NOMO-1 (cell line): ENCODE results near the gene EFNA5.

Experiments
- DNase-seq, 2 experiments: peaks; one replicate each; lab custom pipeline; 2025; ENCODE audit not compliant: unreplicated experiment in 2 of 2; lab: John Stamatoyannopoulos, UW

Gene EFNA5

DNA sequence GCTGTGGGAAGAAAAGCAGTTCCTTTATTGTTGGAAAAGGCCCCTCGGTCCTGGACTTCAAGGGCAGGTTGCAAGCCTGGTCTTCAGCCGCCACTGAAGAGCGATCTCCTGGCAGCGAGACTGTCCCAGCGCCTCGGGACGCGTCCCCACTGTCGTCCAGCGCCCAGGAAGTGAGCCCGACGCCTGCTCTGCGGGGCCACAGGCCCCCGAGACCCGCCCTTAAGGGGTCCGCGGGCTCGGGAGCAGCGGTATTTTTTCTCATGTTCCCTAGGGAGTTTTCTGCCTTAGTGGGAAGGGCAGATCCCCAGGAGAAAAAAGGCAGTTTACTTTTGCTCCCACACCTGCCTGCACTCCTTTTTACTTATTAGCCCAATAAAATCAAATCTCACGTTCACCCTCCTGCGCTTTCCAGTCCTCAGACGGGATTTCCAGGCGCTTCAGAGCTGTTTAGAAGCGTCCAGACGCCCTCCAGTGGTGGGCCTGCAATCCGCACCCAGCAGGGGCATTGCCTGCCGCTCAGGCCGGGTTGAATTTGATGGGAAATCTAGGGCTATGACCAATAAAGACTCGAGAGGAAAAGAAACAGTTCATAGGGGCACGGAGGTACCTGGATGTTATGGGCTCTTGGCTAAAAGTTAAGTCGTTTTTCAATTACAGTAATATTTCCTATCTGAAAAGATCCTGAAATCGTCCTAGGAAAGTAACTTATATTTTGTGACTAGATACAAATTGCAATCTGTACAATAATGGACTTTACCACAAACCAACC is 2.8 kb upstream of the EFNA5 start:
- DNase-seq, result peak; percentile 67 to 71

DNA sequence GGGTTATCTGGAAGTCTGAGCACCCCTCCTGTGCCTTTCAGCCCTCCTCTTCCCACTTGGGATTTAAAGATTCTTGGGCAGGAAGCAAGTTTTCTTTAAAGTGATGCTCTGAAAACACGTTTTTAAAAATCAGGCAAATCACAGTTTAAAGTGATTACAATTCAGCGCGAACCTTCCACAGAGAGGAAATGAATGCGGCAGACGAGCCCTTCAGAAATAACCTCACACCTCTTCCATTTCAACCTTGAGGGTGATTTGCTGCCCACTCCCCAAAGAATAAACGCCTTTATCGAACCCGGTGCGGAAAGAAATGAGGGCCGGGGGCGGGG is 2.3 kb upstream of the EFNA5 start:
- DNase-seq, result peak in 1 of 2 experiments; percentile 18

DNA sequence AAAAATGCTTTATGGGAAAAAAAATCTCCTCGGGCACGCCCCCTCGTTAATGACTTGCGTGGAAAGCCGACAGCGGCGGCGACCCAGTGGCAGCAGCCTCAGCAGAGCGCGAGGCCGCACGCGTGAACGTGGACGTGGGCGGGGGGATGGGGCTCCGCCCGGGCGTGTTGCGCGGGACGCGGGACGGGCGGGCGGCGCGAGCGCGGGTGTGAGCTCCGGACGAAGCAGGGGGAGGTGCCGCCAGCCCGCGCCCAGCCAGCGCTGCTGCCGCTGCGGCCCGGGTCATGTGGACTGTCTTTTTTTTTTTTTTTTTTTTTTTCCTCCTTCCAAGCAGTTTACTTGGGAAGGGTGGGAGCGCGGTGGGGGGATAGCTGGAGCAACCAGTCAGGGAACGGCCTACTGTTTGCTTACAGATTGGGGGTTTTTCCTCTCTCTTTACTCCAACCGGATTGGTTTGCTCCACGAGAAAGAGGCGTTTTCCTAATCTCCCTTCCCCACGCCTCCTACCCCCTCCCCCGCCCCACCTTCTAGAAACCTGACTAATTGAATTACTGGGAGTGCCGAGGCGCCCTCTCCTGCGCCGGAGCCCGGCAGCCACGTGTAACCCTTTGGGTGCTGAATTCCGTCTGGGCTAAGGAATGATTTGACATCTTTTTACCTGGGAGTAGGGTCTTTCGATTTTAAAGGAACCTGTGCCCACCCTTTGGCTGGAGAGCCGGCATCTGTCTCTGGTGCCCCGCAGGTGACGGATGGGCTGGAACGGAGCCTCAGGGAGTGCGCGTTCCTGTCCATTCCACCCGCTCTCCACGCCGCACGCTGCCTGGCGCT is 1.7 kb upstream of the EFNA5 start:
- DNase-seq, result no peak

DNA sequence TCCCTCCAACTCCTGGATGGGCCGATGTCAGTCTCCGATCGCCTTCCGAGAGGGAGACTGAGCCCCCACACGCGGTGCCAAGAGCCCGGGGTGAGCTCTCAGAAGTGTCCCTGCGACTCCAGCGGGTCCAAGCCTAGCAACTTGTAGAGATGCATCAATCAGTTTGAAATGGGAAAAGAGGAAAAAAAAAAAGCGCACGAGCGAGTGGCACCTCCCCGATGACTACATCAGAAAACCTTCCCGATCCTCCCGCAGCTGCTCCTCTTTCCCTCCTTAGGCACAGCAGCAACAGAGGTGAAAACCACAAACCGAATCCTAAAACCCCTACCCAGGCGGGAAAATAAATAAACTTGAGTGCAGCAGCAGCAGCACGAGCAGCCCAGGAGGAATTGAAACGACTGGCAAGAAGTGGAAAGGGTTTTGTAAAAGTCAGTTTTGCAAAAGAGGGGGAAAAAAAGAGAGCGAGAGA is 1.0 kb upstream of the EFNA5 start:
- peak in 1 of 2 experiments; percentile 7 for DNase-seq

DNA sequence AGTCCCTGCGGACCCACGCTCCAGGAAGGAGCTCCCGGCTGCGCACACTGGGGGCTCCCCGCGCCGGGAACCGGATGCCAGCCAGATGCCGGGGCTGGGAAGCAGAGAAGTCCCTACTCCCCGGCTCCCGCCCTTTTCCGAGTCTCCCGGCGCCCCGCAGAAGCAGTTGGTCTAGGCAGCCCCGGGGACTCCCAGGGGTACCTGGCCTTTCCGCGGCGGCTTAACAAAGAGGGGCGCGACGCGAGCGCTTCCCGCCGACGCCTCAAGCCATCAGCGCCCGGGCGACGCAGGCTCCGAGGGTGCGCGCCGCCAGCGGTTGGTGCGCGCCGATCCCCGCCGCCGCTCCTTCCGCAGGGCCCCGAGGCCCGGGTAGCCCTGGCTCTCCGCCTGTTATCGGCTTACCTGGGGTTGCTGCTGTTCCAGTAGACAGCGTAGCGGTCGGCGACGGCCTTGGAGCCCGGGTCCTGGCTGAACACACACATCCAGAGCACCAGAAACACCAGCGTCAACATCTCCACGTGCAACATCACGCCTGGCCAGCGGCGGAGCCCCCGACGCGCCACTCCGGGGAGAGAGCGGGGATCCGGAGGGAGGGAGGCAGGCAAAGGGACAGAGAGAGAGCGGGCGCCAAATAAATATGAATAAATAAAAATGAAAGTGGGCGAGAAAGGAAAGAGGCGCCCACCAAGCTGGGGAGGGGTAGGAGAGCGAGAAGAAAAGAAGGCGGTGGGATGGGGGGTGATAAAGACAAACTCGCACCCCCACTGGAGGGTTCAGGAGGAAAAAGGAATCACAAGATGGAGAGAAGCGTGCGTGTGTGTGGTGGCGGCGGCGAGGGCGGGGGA is 428 bp downstream of the EFNA5 start:
- no peak for DNase-seq

DNA sequence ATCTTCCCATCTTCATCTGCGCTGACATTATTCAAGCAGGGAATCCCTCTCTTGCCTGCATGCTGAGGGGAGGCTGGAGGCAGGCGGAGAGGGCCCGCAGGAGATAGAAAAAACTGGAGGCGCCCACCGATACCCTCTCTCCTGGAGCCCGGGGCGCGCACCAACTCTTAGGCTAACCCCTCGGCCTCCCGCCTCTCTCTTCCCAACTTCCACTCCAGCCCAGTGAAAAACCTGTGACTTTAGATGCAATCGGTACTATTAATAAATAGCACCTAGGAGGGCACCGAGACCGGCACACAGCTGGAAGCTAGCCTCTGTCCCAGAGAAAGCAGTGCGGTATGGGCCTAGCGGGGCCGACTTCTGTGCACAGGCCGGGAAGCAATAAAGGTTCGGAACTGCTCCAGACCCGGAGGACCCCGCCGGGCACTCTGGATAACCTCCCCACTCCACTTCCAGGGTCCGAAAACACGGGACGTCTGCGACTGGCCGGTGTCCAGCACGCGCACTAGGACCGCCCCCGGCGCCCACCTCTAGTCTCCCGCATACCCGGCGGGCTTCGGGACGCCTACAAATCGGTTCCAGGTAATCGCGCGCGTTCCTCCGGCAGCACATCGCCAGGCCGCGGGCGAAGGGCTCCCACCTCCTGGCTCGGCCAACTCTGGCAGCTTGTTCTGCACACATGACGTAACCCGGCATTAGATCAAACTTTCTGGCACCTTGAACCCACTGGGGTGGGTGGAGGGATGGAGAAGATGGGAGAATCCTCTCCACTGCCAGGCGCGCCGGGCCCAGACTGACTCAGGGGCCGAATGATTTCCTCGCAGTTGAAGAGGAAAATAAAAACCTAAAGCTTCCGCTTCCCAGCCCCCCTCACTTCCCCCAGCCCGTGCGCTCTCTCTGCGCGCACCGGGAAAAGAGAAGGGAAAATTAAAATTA is 1.4 kb downstream of the EFNA5 start:
- DNase-seq, result no peak

DNA sequence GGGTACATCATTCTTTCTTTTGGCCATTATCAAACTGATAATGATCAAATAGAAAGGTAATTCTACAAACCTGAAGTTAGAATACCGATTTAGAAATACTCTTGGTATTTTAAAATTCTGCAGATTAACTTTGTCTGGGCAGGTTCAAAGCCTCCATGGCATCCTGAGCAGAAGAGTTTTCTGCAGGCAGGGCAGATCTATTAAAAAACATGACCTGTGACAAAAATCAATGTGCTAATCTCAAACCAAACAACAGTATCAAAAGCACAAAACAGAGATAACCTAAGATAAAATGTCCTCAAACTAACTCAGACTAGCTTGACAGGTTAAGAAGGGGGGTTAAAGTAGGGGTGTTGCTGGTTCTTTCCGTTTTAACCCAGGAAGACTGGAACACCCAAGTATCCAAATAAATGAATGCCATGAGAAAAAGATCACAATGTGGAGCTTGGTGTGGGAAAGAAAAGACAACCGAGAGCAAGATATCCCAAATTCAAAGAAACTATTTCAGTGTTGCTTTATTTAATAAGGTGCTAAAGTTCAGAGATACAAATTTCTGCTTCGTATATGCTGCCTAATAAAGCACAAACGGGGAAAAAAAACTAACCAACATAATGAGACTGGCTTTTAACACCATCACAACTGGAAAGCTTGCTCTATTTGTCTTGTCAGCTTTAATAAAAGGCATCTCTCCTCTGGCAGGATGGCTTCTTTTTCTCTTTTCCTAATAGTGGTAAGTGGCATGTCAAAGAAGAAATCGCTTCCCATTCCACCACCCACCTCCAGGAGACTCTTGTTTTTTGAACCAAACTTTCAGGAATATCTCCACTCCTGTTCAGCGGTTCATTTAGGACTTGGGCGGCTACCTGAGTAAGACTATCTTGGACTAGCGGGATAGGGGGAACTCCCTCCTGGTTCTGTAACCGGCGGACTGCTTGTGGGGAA is 2.3 kb downstream of the EFNA5 start:
- DNase-seq, result no peak

DNA sequence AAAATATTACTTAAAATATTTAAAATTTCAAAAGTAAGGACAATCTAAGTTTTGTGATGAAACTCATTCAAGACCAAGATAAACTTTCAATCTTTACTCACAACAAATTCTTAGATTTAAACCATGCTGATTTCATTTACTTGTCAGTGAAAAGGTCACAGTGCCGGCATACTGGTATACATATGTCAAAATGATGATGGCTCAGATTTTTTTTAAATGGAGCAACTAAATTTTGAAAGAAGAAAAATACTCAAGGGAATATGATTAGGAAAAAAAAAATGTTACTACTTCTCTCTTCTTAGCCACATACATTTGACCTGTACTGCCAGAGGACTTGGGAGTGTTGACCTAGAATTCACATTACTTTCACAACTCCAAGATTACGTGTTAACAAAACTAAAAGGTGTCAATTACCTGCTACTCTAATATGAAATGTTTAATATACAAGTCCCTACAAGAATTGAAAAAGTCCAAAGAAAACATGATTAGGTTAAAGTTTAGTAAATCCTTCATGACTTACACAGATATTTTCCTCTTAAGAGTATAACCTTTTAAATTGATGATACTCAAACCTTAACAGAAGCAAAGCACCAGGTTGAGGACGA is 4.6 kb downstream of the EFNA5 start:
- DNase-seq, result no peak

DNA sequence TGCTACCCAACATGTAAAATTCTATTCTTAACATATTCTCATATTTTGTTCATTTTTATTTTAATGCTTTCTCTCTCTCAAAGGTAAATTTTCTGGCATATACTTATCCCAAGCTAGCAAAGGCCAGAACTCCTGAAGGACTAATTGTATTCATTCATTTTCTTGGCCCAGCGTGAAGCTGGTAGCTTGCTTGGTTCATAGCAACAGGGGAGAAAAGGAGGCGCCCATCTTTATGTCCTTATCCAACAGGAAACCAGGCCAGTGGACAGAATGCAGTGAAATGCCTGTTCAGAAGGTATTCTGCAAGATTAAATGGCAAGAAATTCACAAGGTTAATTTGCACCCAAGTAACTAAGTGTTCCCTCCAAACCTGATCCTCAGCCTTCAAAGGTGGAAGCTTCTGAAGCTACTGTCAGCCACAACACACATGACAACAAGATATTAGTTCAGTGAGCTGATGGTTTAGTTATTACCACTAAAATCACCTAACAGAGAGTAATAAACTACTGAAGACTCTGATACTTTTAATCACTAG is 5.6 kb downstream of the EFNA5 start:
- DNase-seq, result no peak

DNA sequence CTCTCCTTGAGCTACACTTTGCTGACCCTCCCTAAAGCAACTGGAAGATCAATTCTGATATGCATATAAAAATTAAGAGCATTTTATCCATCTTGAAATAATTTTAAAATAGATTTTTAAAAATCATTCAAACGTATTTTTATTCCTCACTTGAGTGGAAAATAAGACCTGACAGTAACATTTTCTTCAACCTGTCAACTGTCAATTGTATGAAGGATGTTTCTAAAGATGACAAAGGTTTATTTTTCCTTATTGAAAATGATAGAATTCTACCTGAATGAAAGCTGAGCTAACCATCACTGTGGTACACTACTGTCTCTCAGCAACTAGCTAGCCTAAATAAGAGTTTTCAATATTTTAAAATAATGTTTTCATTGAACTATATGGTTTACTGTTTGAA is 7.0 kb downstream of the EFNA5 start:
- DNase-seq, result no peak

DNA sequence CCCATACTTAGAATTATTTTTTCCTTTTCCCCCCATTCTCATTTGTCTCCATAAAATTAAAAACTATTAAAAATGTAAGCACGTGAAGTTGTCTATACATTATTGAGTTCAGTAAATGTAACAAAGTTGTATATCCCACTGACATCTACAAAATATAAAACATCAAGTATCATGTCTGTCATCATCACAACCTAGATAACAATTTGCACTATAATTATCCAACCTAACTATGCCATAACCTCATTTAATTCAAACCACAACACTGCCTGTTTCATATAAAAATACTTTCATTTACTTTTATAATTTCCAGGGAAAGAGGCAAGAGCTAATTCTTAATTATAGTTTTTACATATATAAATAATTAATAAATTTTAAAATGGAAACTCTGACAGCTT is 9.1 kb downstream of the EFNA5 start:
- DNase-seq, result no peak

DNA sequence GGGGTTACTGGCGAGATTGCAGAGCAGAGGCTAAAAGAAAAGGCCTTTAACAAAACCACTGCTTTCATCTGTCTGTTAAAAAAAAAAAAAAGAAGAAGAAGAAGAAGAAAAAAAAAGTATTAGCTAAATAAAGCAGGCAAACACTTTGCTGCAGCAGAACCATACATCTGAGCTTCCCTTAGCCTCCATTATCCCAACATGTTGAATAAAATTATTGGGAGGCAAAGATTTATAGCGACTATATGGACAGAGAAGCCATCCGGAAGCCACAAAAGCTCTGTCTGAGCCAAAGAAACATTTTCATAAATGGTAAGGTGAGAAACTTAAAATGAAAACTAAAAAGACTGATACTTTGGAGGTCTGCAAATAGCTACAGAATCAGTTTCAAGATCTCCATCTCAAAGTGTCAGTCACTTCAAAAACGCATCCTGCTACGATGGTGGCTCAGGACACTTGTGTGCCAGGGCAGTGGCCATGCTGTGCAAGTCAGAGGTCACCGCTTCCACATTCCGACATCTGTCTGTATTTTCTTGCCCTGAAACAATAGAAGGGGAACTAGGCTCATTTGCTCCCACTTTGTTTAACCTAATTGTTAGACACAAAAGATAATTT is 9.6 kb downstream of the EFNA5 start:
- no peak for DNase-seq

DNA sequence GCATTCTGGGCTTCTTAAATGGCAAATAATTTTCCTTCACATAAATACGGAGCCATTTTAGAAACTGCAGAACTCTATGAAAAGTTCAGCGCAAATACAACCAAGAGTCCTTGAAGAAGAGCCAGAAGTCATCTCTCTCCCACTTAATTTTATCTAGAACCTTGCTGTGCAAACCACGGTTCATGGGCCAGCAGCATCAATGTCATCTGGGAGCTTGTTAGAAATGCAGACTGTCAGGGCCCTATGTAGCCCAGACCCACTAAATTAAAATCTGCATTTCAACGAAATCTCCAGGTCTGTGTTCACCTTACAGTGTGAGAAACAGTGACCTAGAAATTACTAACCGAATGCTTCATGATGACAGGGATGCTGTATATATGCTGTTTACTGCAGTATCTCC is 12.2 kb downstream of the EFNA5 start:
- no peak for DNase-seq

DNA sequence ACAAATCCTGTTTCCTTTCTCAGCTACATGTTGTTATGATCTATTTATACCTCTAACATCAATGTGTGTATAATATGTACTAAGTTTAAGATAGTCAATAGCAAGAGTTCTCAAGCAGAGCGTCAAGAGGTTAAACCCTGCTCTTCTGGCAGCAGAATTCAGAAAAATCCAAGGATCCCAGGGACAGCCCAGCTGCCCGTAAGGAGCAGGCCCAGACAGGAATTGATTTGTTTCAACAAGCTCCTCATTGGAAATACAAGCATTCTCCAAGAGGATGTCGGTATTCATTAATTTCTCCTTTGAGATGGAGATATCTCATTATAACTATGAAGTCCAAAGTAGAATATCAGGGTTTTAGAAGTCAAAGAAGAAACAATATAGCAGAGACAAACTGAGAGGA is 14.9 kb downstream of the EFNA5 start:
- DNase-seq, result no peak

DNA sequence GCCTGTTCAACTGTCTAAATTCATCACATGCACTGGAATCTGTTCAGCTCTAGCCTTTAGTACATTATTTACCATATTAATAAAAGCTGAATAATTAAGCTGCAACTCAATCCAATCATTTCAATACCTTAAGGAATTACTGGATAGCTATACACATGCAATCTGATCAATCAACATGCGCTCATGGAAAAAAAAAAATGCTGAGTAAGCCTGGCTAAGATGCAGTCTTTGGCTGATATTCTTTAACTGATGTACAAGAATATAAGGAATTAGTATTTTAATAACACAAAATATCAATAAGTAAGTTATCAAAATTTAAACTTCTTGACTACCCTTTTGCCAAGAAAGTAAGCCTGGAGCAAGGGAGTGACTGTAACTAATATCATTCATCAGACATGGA is 15.9 kb downstream of the EFNA5 start:
- DNase-seq, result no peak

DNA sequence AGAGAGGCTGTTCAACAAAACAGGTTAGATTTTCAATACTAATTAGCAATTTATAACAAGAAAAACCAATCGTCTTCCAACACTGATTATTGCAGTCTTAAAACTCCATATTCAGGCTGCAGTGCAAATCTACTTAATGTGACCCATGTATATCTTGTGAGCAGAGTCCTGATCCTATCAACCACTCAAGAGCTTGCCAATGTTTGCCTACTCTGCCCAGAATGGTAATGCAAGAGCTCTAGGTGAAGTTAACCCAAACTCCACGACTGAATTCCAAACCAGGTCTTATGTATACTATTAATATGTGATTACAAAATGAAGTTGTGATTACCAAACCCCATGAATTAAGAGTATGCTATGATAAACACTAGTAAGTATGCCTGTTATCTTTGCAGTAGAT is 17.1 kb downstream of the EFNA5 start:
- no peak for DNase-seq

DNA sequence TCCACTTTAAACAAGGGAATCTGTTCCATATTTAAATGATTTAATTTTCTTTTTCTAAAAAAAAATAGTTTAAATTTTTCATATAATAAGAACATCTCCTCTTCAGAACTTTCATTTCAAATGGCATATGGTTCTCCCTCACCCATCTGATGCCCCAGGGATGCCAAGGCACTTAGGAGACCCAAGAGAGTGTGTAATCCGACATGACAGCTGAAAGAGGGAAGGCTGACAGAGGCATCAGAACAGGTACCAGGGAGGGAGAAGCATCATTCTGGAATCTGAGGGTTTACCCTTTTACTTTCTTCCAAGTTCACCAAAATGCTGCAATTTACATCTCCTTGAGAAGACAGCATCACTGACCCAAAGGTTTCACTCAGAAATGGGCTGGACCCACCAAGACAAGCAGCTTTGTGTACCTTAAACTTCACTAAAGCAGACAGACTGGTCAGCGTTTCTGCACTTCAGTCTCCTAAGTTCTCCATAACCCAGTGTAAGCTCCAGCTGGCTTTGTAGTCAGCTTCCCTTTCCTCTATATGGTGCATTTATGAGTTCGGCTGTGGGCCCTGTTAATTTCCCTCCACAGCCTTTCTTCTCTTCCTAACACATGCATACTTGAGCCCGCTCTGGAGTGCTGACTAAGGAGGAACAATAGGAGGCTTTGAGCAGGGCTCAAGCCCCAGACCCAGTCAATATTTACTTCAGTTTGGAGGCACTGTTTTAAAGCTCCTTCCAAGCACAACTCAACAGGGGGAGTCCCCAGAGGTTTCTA is 17.7 kb downstream of the EFNA5 start:
- no peak for DNase-seq
